Activated CD4-positive, alpha-beta T cell treated with anti-CD3 and anti-CD28 coated beads for 48 hours (primary cell): Measurements from ENCODE around the gene DEK.
"Not testable (repeated sequence)": the region's sequence is repeated elsewhere in the genome, so short reads cannot be mapped to it uniquely, and the experiment has no call there.

ENCODE experiments used
- DNase-seq: peaks from one replicate; pipeline ENCODE4 v3.0.0-alpha.2; 2020

Gene DEK

DNA sequence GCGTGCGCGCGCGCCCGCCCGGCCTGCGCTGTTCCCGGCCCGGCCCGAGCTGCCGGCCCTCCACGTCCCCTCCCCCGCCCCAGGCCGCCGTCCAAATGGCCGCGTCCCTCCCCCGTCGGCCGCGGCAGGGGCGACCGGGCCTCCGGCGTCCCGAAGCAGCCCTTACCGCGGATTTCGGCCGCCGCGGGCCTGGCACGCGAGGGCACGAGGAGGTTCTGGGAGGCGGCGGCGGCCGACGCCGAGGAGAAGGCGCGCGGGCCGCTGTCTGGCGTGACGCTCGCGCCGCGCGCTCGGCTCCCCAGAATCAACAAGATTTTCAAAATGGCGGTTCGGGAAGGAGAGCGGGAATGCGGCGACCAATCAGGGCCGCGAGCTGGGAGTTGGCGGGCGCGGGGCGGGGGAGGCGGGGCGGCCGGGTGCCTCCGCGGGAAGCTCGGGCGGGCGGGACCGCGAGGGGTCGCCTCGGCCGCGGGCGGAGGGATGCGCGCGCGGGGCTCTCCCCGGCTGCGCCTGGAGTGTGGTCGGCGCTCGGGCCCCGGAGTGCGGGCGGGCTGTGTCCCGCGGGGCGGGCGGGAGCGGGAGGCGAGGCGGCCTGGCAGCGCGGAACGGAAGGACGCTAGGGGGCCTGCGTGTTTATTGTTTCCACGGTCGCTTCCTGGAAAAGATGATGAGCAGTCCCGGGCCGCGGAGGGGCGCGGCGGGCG, at the start of gene DEK:
TSS of gene DEK (minus strand) at position 312 of the 704 bp plus-strand sequence. CDS start 543 bp downstream, outside the sequence.
- peak; percentile 88 for DNase-seq

DNA sequence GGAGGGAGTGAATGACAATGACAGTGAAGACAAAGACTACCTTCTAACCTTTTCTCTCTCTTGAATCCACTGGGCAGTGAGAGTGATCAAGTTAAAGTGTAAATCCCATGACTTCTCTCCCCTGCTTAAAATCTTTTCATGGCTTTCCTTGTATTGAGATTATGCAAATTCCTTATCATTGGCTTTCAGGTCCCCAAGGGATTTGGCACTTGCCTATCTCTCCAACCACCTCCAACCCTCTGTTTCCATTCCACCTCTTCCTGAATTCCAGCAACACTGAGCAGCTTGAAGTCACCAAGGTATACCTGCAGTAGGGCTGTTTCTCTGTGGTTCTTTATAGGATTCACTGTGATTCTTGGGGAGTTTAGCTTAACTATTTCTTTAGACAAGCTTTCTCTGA, 48.0 kb upstream of the DEK start:
- DNase-seq = no peak

- not testable (repeated sequence) for DNase-seq
Observed at GRCh38 chr6:18310010-18310409, 45.7 kb upstream of the DEK start.

DNA sequence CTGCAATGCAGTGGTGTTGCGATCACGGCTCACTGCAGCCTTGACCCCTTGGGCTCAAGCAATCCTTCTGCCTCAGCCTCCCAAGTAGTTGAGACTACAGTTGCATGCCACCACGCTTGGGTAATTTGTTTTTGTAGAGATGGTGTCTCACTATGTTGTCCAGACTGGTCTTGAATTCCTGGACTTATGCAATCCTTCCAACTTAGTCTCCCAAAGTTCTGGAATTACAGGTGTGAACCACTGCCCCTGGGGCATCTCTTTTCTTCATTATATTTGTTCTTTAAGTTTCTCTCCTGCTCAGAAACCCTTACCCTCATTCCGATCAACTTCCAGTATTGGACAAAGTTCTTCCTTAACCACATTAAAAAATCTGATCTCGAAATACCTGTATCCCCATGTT, 44.7 kb upstream of the DEK start:
- no peak for DNase-seq

GRCh38 chr6:18308070-18308735, 43.9 kb upstream of the DEK start:
- no peak for DNase-seq

DNA sequence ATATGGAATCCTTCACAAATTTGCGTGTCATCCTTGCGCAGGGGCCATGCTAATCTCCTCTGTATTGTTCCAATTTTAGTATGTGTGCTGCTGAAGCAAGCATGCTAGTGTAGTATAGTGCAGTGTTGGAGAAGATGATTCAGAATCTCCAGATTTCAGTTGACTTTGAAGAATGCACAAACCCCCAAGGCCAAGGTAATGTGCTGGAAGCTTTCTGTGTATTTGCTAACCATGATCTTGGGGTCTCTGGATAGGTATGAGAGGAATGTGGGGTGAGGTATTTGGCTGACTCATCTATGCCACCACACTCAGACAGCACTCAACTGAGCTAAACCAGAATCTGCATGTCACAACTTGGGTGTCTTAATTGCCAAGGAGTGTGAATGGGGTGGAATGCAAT, 42.6 kb upstream of the DEK start:
- DNase-seq = no peak

- DNase-seq = no peak
Observed at GRCh38 chr6:18302561-18303439, 38.5 kb upstream of the DEK start.

GRCh38 chr6:18293076-18293904, 29.0 kb upstream of the DEK start:
- DNase-seq = no peak

- DNase-seq = no peak
Observed at GRCh38 chr6:18289283-18289682, 25.0 kb upstream of the DEK start.

DNA sequence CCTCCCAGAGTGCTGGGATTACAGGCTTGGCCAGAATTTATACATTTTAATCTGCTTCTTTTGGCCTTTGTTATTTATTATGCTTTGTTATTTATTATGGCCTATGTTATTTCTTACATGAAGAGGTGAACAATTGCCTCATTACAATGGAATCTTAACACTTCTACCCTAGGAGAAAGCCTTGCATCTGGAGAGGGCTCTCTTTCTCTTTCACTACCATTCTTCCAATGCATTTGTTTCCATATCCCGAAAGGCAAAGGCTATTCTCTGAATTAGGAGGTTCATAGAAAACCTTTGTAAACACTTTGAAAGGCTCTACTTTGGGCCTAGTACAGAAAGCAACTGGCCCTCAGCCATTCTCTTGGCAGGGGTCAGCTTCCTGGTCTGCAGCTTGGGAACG, 19.9 kb upstream of the DEK start:
- DNase-seq = no peak

DNA sequence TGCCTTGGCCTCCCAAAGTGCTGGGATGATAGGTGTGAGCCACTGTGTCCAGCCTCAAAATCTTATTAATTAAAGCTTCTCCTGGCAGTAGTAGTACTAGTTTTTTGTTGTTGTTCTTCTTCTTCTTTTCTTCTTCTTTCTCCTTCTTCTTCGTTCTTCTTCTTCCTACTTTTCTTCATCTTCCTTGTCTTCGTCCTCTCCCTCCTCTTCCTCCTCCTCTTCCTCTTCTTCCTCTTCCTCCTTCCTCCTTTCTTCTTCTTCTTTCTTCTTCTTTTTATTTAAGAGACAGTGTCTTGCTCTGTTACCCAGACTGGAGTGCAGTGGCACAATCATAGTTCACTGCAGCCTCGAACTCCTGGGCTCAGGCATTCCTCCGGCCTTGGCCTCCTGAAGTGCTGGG, 17.2 kb upstream of the DEK start:
- DNase-seq = no peak

GRCh38 chr6:18280084-18280483, 15.8 kb upstream of the DEK start:
- no peak for DNase-seq

GRCh38 chr6:18279422-18279821, 15.1 kb upstream of the DEK start:
- no peak for DNase-seq

DNA sequence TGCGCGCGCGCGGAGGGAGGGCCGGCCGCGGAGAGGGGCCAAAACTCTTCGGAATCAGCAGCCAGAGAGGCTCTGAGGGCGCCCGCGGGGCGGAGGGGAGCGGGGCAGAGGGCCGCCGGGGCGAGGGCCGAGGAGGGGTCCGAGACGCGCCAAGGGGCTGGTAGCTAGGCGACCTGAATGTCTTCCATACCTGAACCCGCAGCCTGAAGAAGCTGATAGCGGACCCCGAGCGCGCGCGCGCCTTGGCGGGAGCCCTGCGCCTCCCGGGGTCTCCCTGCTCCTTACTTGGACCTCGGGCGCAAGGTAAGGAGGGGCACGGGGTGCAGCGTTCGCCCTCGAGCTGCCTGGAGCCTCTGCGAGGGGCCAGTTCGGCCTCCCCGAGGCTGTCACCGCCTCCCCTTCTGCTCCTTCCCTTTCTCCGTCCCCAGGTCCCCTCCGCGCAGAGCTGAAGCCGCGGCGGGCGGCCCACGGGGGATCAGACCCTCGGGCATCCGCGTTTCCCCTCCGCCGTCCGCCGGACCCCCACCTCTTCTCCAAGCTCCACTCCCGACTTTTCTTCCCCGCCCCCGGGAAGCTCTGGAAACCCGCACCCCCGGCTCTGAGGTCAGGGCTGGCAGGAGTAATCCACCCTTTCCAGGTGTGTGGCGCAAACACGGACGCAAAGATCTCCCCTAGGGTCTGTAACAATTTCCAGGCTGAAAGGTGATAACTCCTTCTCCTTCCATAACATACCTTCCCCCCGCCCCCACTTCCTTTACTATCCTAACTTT, 13.1 kb upstream of the DEK start:
- no peak for DNase-seq

DNA sequence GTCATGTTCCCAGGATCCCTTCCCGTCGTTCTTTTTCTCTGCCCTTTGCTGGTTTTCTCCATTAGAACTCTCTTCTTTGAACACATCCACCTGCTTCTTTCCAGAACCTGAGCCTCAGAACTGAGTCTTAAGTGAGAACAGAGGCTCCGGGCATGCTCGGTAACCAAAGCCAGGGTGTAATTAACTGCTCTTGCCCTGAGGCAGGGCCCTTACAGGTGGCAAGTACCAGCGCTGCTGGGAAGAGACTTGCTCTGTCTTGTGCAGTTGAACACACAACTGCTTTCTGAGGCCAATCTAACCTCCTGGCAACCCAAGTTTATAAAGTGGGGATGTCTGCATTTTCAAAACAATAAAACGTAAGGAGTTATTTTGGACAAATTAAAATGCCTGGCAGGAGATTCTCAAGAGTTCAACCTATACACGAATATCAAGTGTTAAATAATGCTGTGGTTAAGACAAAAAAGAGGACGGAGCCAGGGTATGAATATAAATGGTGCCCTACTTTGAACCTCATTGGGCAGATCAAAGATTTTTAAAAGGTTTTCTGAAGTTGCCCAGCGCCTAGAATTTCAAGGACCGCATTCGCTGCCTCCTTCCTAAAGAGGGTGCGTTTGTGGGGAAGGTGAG, 12.4 kb upstream of the DEK start:
- no peak for DNase-seq

DNA sequence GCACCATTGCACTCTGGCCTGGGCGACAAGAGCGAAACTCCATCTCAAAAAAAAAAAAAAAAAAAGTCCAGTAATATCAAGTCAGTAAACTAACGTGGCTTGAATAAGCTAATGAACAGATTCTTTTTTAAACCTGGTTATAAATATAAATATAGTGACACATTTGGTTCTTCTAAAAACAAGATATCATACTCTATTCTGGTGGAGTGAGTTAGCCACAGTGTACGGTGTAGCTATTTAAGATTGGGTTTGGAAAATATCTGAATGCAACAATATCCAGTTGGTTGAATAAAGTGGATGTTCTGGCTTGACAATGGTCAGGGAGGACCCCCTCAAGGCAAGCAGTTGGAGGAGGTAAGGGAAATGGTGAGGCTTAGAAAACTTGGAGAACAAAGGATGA, 5.9 kb upstream of the DEK start:
- DNase-seq = no peak

GRCh38 chr6:18269717-18270116, 5.4 kb upstream of the DEK start:
- no peak for DNase-seq

- DNase-seq = no peak
Observed at GRCh38 chr6:18269253-18269652, 4.9 kb upstream of the DEK start.

- DNase-seq = no peak
Observed at GRCh38 chr6:18268066-18268465, 3.7 kb upstream of the DEK start.

DNA sequence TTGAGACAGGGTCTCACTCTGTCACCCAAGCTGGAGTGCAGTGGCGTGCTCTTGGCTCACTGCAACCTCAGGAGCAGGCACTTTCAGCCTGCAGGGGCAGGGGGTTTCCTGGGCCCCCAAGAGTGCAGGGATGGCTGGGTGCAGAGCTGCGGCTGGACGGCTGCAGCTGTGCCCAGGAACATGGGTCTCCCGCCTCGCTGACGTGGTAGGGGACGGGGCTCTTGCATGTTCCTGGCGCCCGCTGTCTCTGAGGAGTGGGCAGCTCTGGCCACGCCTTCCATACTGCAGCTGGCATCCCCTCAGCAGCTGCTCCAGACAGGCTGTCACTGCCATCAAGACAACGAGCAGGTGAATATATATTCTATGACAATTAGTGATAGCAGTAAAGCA, 2.2 kb upstream of the DEK start:
- DNase-seq = no peak

DNA sequence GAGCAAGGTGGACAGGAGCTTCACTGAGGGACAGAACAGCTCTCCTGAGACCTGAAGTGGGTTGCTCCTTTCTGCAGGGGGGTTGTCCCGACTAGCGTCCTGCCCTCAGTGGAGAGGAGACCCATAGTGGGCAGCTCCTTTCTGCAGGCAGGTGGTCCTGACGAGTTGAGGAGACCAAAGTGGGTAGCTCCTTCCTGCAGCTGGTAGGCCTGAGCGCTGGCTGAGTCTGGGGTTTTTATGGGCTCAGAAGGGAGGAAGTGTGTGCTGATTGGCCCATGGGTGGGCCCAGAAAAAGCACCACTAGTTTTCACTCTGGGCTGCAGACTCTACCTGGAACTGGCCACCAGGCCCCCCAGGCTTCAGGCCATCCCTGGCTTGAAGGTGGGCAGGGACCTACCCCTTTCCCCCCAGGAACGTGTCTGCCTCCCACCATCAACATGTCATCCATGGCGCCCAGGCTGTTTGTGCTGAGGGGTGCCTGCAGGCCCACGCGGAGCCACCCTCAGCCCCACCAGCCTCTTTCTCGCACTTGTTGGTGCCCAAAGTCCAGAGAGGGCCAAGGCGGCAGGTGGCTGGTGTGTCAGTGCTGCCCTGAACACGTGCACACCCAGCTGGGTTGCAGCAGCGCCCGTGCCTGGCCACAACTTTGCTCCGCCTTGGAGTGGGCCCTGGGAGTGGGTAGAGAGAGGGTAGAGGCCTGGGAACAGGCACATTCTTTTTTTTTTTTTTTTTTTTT, 1.6 kb upstream of the DEK start:
- DNase-seq = no peak
